Measurements from ENCODE around the gene MOGAT3.
"Not testable (repeated sequence)": the region's sequence is repeated elsewhere in the genome, so short reads cannot be mapped to it uniquely, and the experiment has no call there.

Gene MOGAT3

DNA sequence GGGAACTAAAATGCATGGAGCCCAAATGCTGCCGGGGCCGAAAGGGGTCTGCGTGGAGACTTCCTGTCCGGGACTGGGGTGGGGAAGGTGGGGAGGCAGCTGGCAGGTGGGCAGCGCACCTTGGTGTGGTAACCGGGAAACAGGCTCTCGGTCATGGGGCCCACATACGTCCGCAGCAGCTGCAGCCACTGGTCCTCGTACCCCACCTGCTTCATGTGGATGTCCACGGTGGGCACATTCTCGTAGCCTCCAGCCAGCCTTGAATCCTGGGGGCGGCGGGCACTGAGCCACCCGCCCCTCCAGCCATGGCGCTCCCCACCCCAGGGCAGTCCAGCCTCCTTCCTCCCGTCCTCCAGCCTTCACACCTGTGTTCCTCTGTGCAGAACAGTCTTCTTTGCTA, 6.6 kb upstream of the MOGAT3 start:
- Histone ChIP-seq H3K4me2 (ENCODE audit: low read length) (no peak overlapping the region), H3K9me2 (replicated peaks; ENCODE audit: control insufficient read depth, low read length) (no peaks in the 10 kb centered on the region), H3K4me3 (ENCODE audit: low read length) (no peak overlapping the region), H3K9me3 (ENCODE audit: control insufficient read depth, insufficient read depth, low read length) (no peaks in the 10 kb centered on the region), H3K27me3 (ENCODE audit: control insufficient read depth, low read length) (no peaks in the 10 kb centered on the region), H4K20me1 (ENCODE audit: control insufficient read depth, insufficient read depth, low read depth, low read length) (no peaks in the 10 kb centered on the region), H3K79me2 (ENCODE audit: control insufficient read depth, low read length) (no peaks in the 10 kb centered on the region), H3K4me1 (ENCODE audit: control insufficient read depth, low read length) (peaks cover 10% of the 10 kb centered on the region), H3K36me3 (ENCODE audit: control insufficient read depth, low read length) (no peaks in the 10 kb centered on the region; the same call in 1 of the 2 replicates), H3K27ac (ENCODE audit: low read depth, low read length) (no peak overlapping the region), H3F3A (ENCODE audit: control insufficient read depth, insufficient read depth) (no peaks in the 10 kb centered on the region)
- TF ChIP-seq, protein P1, sequence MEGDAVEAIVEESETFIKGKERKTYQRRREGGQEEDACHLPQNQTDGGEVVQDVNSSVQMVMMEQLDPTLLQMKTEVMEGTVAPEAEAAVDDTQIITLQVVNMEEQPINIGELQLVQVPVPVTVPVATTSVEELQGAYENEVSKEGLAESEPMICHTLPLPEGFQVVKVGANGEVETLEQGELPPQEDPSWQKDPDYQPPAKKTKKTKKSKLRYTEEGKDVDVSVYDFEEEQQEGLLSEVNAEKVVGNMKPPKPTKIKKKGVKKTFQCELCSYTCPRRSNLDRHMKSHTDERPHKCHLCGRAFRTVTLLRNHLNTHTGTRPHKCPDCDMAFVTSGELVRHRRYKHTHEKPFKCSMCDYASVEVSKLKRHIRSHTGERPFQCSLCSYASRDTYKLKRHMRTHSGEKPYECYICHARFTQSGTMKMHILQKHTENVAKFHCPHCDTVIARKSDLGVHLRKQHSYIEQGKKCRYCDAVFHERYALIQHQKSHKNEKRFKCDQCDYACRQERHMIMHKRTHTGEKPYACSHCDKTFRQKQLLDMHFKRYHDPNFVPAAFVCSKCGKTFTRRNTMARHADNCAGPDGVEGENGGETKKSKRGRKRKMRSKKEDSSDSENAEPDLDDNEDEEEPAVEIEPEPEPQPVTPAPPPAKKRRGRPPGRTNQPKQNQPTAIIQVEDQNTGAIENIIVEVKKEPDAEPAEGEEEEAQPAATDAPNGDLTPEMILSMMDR (IDR thresholded peaks at IDR 0.05; ENCODE audit: low read depth, low read length, poor library complexity, severe bottlenecking) = no peak
- TF ChIP-seq EZH2phosphoT487 (IDR thresholded peaks at IDR 0.05; ENCODE audit: borderline replicate concordance, low read length) = no peak

- no peak overlapping the region for H3K4me2 ChIP-seq (ENCODE audit: low read length)
- H3F3A ChIP-seq (ENCODE audit: control insufficient read depth, insufficient read depth) = no peaks in the 10 kb centered on the region
- H3K4me1 ChIP-seq (ENCODE audit: control insufficient read depth, low read length) = peaks cover 10% of the 10 kb centered on the region
- H3K9me3 ChIP-seq (ENCODE audit: control insufficient read depth, insufficient read depth, low read length) = no peaks in the 10 kb centered on the region
- H3K9me2 ChIP-seq (replicated peaks; ENCODE audit: control insufficient read depth, low read length) = no peaks in the 10 kb centered on the region
- no peak for TF ChIP-seq EZH2phosphoT487 (IDR thresholded peaks at IDR 0.05; ENCODE audit: borderline replicate concordance, low read length)
- TF ChIP-seq, protein P1 (IDR thresholded peaks at IDR 0.05; ENCODE audit: low read depth, low read length, poor library complexity, severe bottlenecking) = no peak
- peaks cover 5% of the 10 kb centered on the region; the same call in 1 of the 2 replicates for H3K27me3 ChIP-seq (ENCODE audit: control insufficient read depth, low read length)
- no peak overlapping the region for H3K27ac ChIP-seq (ENCODE audit: low read depth, low read length)
- H3K4me3 ChIP-seq (ENCODE audit: low read length) = no peak overlapping the region
- no peaks in the 10 kb centered on the region for H3K79me2 ChIP-seq (ENCODE audit: control insufficient read depth, low read length)
- H4K20me1 ChIP-seq (ENCODE audit: control insufficient read depth, insufficient read depth, low read depth, low read length) = no peaks in the 10 kb centered on the region
- no peaks in the 10 kb centered on the region; the same call in 1 of the 2 replicates for H3K36me3 ChIP-seq (ENCODE audit: control insufficient read depth, low read length)
These were observed 5.8 kb upstream of the MOGAT3 start for GRCh38 chr7:101206665-101207042.

DNA sequence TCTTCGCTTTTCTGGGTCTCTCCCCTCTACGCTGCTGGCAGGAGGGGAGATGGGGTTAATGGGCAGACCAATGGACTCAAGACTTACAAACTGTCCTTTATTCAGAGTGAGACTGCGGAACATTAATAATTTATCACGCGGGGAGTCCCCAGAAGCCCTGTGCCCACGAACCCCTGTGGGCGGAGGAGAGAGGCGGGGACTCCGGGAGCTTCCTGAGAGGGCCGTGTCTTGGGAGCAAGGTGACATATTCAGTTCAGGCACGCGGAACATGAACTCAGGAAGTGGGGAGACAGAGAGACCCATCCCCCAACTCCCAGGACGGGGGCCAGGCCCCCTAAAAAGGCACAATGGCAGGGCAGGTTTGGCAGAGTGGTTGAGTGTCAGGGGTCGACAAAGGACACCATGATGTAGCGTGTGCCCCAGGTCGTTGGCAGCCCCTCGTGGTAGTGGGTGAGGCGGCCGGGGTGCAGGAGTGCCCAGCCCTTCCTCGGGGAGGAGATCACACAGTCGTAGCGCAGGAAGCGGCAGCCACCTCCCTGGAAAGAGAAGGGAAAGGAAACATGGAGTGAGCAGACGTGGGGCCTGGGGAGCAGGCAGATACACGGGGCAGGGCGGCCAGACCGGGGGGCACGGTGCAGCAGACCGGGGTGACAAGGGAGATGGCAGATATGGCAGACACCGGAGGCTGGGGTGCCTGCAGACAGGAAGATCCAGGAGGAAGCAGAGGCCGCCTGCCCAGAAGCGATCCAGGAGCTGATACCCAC, 5.2 kb upstream of the MOGAT3 start:
- Histone ChIP-seq H3K4me3 (ENCODE audit: low read length) (no peak overlapping the region), H3K9me3 (ENCODE audit: control insufficient read depth, insufficient read depth, low read length) (no peaks in the 10 kb centered on the region), H3K4me1 (ENCODE audit: control insufficient read depth, low read length) (peaks cover 10% of the 10 kb centered on the region), H3K9me2 (replicated peaks; ENCODE audit: control insufficient read depth, low read length) (no peaks in the 10 kb centered on the region), H3K36me3 (ENCODE audit: control insufficient read depth, low read length) (no peaks in the 10 kb centered on the region), H3K4me2 (ENCODE audit: low read length) (no peak overlapping the region), H3K27me3 (ENCODE audit: control insufficient read depth, low read length) (peaks cover 6% of the 10 kb centered on the region; the same call in 1 of the 2 replicates), H3K27ac (ENCODE audit: low read depth, low read length) (no peak overlapping the region), H3F3A (ENCODE audit: control insufficient read depth, insufficient read depth) (no peaks in the 10 kb centered on the region), H3K79me2 (ENCODE audit: control insufficient read depth, low read length) (no peaks in the 10 kb centered on the region), H4K20me1 (ENCODE audit: control insufficient read depth, insufficient read depth, low read depth, low read length) (no peaks in the 10 kb centered on the region)
- TF ChIP-seq, protein P1 (IDR thresholded peaks at IDR 0.05; ENCODE audit: low read depth, low read length, poor library complexity, severe bottlenecking) = no peak
- TF ChIP-seq EZH2phosphoT487 (IDR thresholded peaks at IDR 0.05; ENCODE audit: borderline replicate concordance, low read length) = no peak

GRCh38 chr7:101203740-101204738, 3.2 kb upstream of the MOGAT3 start:
- not testable (repeated sequence) for H3K9me2 ChIP-seq (replicated peaks; ENCODE audit: control insufficient read depth, low read length); H3F3A ChIP-seq (ENCODE audit: control insufficient read depth, insufficient read depth); H3K36me3 ChIP-seq (ENCODE audit: control insufficient read depth, low read length); H4K20me1 ChIP-seq (ENCODE audit: control insufficient read depth, insufficient read depth, low read depth, low read length); H3K4me3 ChIP-seq (ENCODE audit: low read length); H3K27ac ChIP-seq (ENCODE audit: low read depth, low read length); H3K9me3 ChIP-seq (ENCODE audit: control insufficient read depth, insufficient read depth, low read length); H3K79me2 ChIP-seq (ENCODE audit: control insufficient read depth, low read length)
- Histone ChIP-seq H3K27me3 (ENCODE audit: control insufficient read depth, low read length) (peaks cover 11% of the 10 kb centered on the region; the same call in 1 of the 2 replicates), H3K4me1 (ENCODE audit: control insufficient read depth, low read length) (peaks cover 10% of the 10 kb centered on the region), H3K4me2 (ENCODE audit: low read length) (peak overlapping the region; percentile 46)

Measured in DOHH2 (cell line).